KMS-11 (cell line): ENCODE measurements around the gene RBM41.

Experiments
- H2AFZ ChIP-seq: fragments of 200-600 bp; sonication (generic); 2 replicates; pipeline ENCODE4 v1.6.1; 2016; ENCODE audit warnings: antibody characterized with exemption, mixed run types, low read depth
- H3K27ac ChIP-seq: fragments of 200-600 bp; sonication (generic); 2 replicates; pipeline ENCODE4 v1.6.1; 2016; ENCODE audit warnings: mild to moderate bottlenecking, mixed run types
- H3K27me3 ChIP-seq: fragments of 200-600 bp; sonication (generic); 2 replicates; pipeline ENCODE4 v1.6.1; 2017; ENCODE audit warnings: mild to moderate bottlenecking, low read depth, mixed run types, moderate library complexity; ENCODE audit not compliant: insufficient read depth
- H3K36me3 ChIP-seq: fragments of 200-600 bp; sonication (generic); 2 replicates; pipeline ENCODE4 v1.6.1; 2017; ENCODE audit warnings: mild to moderate bottlenecking, mixed run types; ENCODE audit not compliant: insufficient read depth
- H3K4me1 ChIP-seq: fragments of 200-600 bp; sonication (generic); 2 replicates; pipeline ENCODE4 v1.6.1; 2016; ENCODE audit warnings: mild to moderate bottlenecking, low read depth, mixed run types; ENCODE audit not compliant: poor library complexity, severe bottlenecking
- H3K4me2 ChIP-seq: fragments of 200-600 bp; sonication (generic); 2 replicates; pipeline ENCODE4 v1.7.0; 2016; ENCODE audit warnings: mild to moderate bottlenecking, mixed run types
- H3K4me3 ChIP-seq: fragments of 200-600 bp; sonication (generic); IDR thresholded peaks from 2 replicates; pipeline ENCODE4 v1.6.1; 2017; ENCODE audit warnings: low read depth, low read length, mixed read lengths; ENCODE audit not compliant: insufficient read depth
- H3K79me2 ChIP-seq: fragments of 200-600 bp; sonication (generic); 2 replicates; pipeline ENCODE4 v1.6.1; 2016; ENCODE audit warnings: low read depth, mixed run types; ENCODE audit not compliant: insufficient read depth
- H3K9ac ChIP-seq: fragments of 200-600 bp; sonication (generic); 2 replicates; pipeline ENCODE4 v1.6.1; 2016; ENCODE audit warnings: mild to moderate bottlenecking, mixed run types
- H4K20me1 ChIP-seq: fragments of 200-600 bp; sonication (generic); 2 replicates; pipeline ENCODE4 v1.6.1; 2016; ENCODE audit warnings: mild to moderate bottlenecking, mixed run types; ENCODE audit not compliant: insufficient read depth
- CTCF ChIP-seq: fragments of 200-600 bp; sonication (generic); conservative IDR thresholded peaks from 2 replicates; pipeline ENCODE4 v1.6.1; 2017; ENCODE audit warnings: low read depth, mild to moderate bottlenecking, antibody characterized with exemption, low read length, moderate library complexity, mixed read lengths

Gene RBM41

GRCh38 chrX:107050195-107050709 is 68.4 kb downstream of the RBM41 start:
- Histone ChIP-seq H2AFZ (no peak overlapping the region), H4K20me1 (no peaks in the 10 kb centered on the region), H3K4me3 (no peak overlapping the region), H3K4me1 (no peaks in the 10 kb centered on the region), H3K27me3 (no peaks in the 10 kb centered on the region), H3K9ac (no peak overlapping the region), H3K36me3 (no peaks in the 10 kb centered on the region), H3K27ac (no peak overlapping the region), H3K4me2 (no peak overlapping the region), H3K79me2 (no peaks in the 10 kb centered on the region)
- no peak for TF ChIP-seq CTCF

- H3K4me2 ChIP-seq, result no peak overlapping the region
- no peak for TF ChIP-seq CTCF
- H3K9ac ChIP-seq, result no peak overlapping the region
- H2AFZ ChIP-seq, result no peak overlapping the region
- H3K36me3 ChIP-seq, result no peaks in the 10 kb centered on the region
- no peaks in the 10 kb centered on the region for H3K27me3 ChIP-seq
- H4K20me1 ChIP-seq, result no peaks in the 10 kb centered on the region
- H3K79me2 ChIP-seq, result no peaks in the 10 kb centered on the region
- no peak overlapping the region for H3K27ac ChIP-seq
- no peak overlapping the region for H3K4me3 ChIP-seq
- no peaks in the 10 kb centered on the region for H3K4me1 ChIP-seq
These were observed 71.0 kb downstream of the RBM41 start for GRCh38 chrX:107047622-107048021.

- Histone ChIP-seq H3K36me3 (no peaks in the 10 kb centered on the region), H3K79me2 (no peaks in the 10 kb centered on the region), H3K27ac (no peak overlapping the region), H3K4me2 (no peak overlapping the region), H3K4me3 (no peak overlapping the region), H2AFZ (no peak overlapping the region), H3K4me1 (no peaks in the 10 kb centered on the region), H3K9ac (no peak overlapping the region), H4K20me1 (no peaks in the 10 kb centered on the region), H3K27me3 (no peaks in the 10 kb centered on the region)
- no peak for TF ChIP-seq CTCF
These were observed 88.9 kb downstream of the RBM41 start for GRCh38 chrX:107029752-107030151.

GRCh38 chrX:107025545-107025944 is 93.1 kb downstream of the RBM41 start:
- no peak overlapping the region for H3K9ac ChIP-seq
- no peaks in the 10 kb centered on the region for H3K79me2 ChIP-seq
- no peaks in the 10 kb centered on the region for H3K4me1 ChIP-seq
- H3K4me2 ChIP-seq, result no peak overlapping the region
- no peaks in the 10 kb centered on the region for H4K20me1 ChIP-seq
- no peaks in the 10 kb centered on the region for H3K36me3 ChIP-seq
- H3K27ac ChIP-seq, result no peak overlapping the region
- no peaks in the 10 kb centered on the region for H3K27me3 ChIP-seq
- TF ChIP-seq CTCF, result peak; percentile 61
- no peak overlapping the region for H3K4me3 ChIP-seq
- no peak overlapping the region for H2AFZ ChIP-seq

GRCh38 chrX:107014936-107015335 is 103.7 kb downstream of the RBM41 start:
- Histone ChIP-seq H4K20me1 (no peaks in the 10 kb centered on the region), H3K4me3 (no peak overlapping the region), H3K79me2 (no peaks in the 10 kb centered on the region), H3K36me3 (no peaks in the 10 kb centered on the region), H3K27ac (no peak overlapping the region), H3K4me2 (no peak overlapping the region), H3K27me3 (no peaks in the 10 kb centered on the region), H3K4me1 (no peaks in the 10 kb centered on the region), H2AFZ (no peak overlapping the region), H3K9ac (no peak overlapping the region)
- no peak for TF ChIP-seq CTCF
